Stomach (tissue), 9 donors: ENCODE results near the gene MYL5. TPM values are rescaled to one million over a fixed set of nuclear protein-coding genes. Genes with fewer than 3 reads are reported as not detected.
"Not testable (repeated sequence)": the region's sequence is repeated elsewhere in the genome, so short reads cannot be mapped to it uniquely, and the experiment has no call there.

ENCODE experiments used
- DNase-seq, 2 donors: peaks; one replicate each; pipeline versions ENCODE4 v3.0.0 to v3.0.0-alpha.2; 2013 to 2019
- H3K27ac ChIP-seq, 5 donors: fragments of 200-600 bp in 4 of 5; sonication (generic) in 4 of 5; one replicate each; pipeline ENCODE4 v1.5.1; 2013 to 2019; ENCODE audit warnings: mild to moderate bottlenecking in 1 of 5, moderate library complexity in 1 of 5
- H3K27me3 ChIP-seq, 3 donors: fragments of 200-600 bp; sonication (generic); one replicate each; pipeline ENCODE4 v1.5.1; 2017 to 2019; ENCODE audit warnings: mixed run types in 1 of 3
- H3K36me3 ChIP-seq, 4 donors: fragments of 200-600 bp; sonication (generic); 1 replicate in 3 of 4; 2 replicates in 1 of 4; pipeline ENCODE4 v1.5.1; 2016 to 2019
- H3K4me1 ChIP-seq, 4 donors: fragments of 200-600 bp; sonication (generic); one replicate each; pipeline ENCODE4 v1.5.1; 2016 to 2019
- H3K4me3 ChIP-seq, 4 donors: fragments of 200-600 bp; sonication (generic) in 3 of 4; one replicate each; pipeline ENCODE4 v1.5.1; 2016 to 2019; ENCODE audit warnings: mild to moderate bottlenecking in 1 of 4
- H3K9me3 ChIP-seq, 4 donors: fragments of 200-600 bp; sonication (generic); one replicate each; pipeline ENCODE4 v1.5.1; 2016 to 2019
- CTCF ChIP-seq, 7 experiments: fragments of 450-650 bp in 4 of 7; fragments of 200-600 bp in 3 of 7; sonication (generic) in 3 of 7; IDR thresholded peaks; one replicate each; pipeline ENCODE4 v1.5.1; 2016 to 2019; ENCODE audit warnings: antibody characterized with exemption in 7 of 7, control low read depth in 2 of 7, mild to moderate bottlenecking in 1 of 7
- EP300 ChIP-seq: sonication (generic); formaldehyde crosslinking; IDR thresholded peaks from one replicate; pipeline ENCODE4 v1.6.1; 2017; ENCODE audit warnings: antibody characterized with exemption
- POLR2A ChIP-seq, 4 donors: fragments of 450-650 bp; IDR thresholded peaks; one replicate each; pipeline ENCODE4 v1.6.1; 2016; ENCODE audit warnings: antibody characterized with exemption in 4 of 4, control low read depth in 2 of 4, mild to moderate bottlenecking in 1 of 4, moderate library complexity in 1 of 4
- POLR2AphosphoS5 ChIP-seq, 3 donors: sonication (generic); formaldehyde crosslinking; IDR thresholded peaks; one replicate each; pipeline ENCODE4 v1.6.1; 2016; ENCODE audit warnings: antibody characterized with exemption in 3 of 3
- WGBS, 5 donors: extraction: QIAGEN DNeasy Blood & Tissue Kit in 3 of 5; methylation state at CpG; one replicate each; pipeline versions ENCODE4 v1.1.5 to v1.1.7; 2013 to 2018; 5-methylcytosine and 5-hydroxymethylcytosine counted together
- intact Hi-C: fragments of 100-400 bp; cut with DNase I; formaldehyde crosslinking; loops from one replicate; pipeline ENCODE4 v1.15.1; 2023; ENCODE audit warnings: low total_unique reads
- polyA plus RNA-seq, 3 donors: library from polyadenylated mRNA; stranded (reverse); fragments of 200-250 nt; gene quantifications; one replicate each; pipeline ENCODE4 v1.2.3, GENCODE V29; 2013
- total RNA-seq, 5 donors: library from RNA; depleted of rRNA; stranded (reverse); fragments of >200 nt; gene quantifications; one replicate each; pipeline versions ENCODE4 v1.1.0 to v1.2.3, GENCODE V29; 2014 to 2016
- donor health status: healthy with polysubstance abuse.
- donor health status: Bipolar disorder and iron deficiency.
- donor health status: healthy.

The MYL5 gene
- total and polyA plus RNA-seq, 8 donors, result 7.0 to 148 (median 16.2) TPM

- H3K4me1 ChIP-seq, result no peaks in the 10 kb centered on the region
- H3K4me3 ChIP-seq, result no peak overlapping the region
- H3K36me3 ChIP-seq, result no peaks in the 10 kb centered on the region
- WGBS, 5 donors, result 42 to 53% (median 49%) methylated on average over 6 to 9 of the region's 9 CpGs
- peaks cover 0 to 54% (median 10%) of the 10 kb centered on the region in 3 donors for H3K27me3 ChIP-seq
- DNase-seq, result no peak
- H3K9me3 ChIP-seq, result peaks cover 0 to 15% (median 0%) of the 10 kb centered on the region in 4 donors
- TF ChIP-seq EP300 (no peak), POLR2AphosphoS5 (IDR thresholded peaks at IDR 0.05) (no peak), CTCF (IDR thresholded peaks at IDR 0.05) (no peak), POLR2A (IDR thresholded peaks at IDR 0.05) (no peak)
- intact Hi-C loops, result no loop called here
- no peak overlapping the region for H3K27ac ChIP-seq
Measured at GRCh38 chr4:633406-633805, 40.9 kb upstream of the MYL5 start.

- intact Hi-C loops, result no loop called here
- Histone ChIP-seq H3K4me3 (no peak overlapping the region), H3K36me3 (no peaks in the 10 kb centered on the region), H3K27ac (no peak overlapping the region), H3K4me1 (no peaks in the 10 kb centered on the region), H3K9me3 (peaks cover 0 to 15% (median 0%) of the 10 kb centered on the region in 4 donors), H3K27me3 (peaks cover 0 to 54% (median 3%) of the 10 kb centered on the region in 3 donors)
- 63 to 75% (median 71%) methylated on average over 12 to 15 of the region's 15 CpGs for WGBS, 5 donors
- TF ChIP-seq CTCF (IDR thresholded peaks at IDR 0.05) (no peak), POLR2A (IDR thresholded peaks at IDR 0.05) (no peak), EP300 (no peak), POLR2AphosphoS5 (IDR thresholded peaks at IDR 0.05) (no peak)
- DNase-seq, result no peak
Measured at GRCh38 chr4:633976-634598, 40.3 kb upstream of the MYL5 start.

DNA sequence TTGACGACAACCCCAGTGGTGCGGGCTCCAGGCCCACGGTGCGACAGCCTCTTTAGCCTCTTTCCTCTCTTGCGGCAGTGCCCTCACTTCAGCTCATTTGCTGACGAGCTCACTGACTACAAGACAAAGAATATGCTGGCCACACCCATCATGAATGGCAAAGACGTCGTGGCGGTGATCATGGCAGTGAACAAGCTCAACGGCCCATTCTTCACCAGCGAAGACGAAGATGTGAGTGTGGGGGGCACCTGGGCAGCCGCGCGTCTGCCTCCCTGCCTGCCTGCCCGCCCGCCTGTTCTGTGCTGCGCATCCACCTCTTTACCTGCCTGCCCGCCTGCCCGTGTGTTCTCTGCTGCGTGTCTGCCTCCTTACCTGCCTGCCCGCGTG, 39.8 kb upstream of the MYL5 start:
- intact Hi-C loops, result no loop called here
- no peaks in the 10 kb centered on the region for H3K36me3 ChIP-seq
- peaks cover 0 to 54% (median 0%) of the 10 kb centered on the region in 3 donors for H3K27me3 ChIP-seq
- no peaks in the 10 kb centered on the region for H3K4me1 ChIP-seq
- H3K9me3 ChIP-seq, result peaks cover 0 to 15% (median 0%) of the 10 kb centered on the region in 4 donors
- DNase-seq, result no peak
- 75 to 81% (median 76%) methylated on average over 19 to 23 of the region's 23 CpGs for WGBS, 5 donors
- H3K27ac ChIP-seq, result no peak overlapping the region
- H3K4me3 ChIP-seq, result no peak overlapping the region
- TF ChIP-seq POLR2AphosphoS5 (IDR thresholded peaks at IDR 0.05) (no peak), EP300 (no peak), CTCF (IDR thresholded peaks at IDR 0.05) (no peak)

GRCh38 chr4:635066-635835, 39.1 kb upstream of the MYL5 start:
- WGBS, 5 donors, result 91 to 93% (median 92%) methylated on average over 43 to 46 of the region's 46 CpGs
- H3K36me3 ChIP-seq, DNase-seq, intact Hi-C loops, H3K4me1 ChIP-seq, H3K4me3 ChIP-seq, H3K27ac ChIP-seq: not testable (repeated sequence)
- H3K27me3 ChIP-seq, result peaks cover 0 to 50% (median 0%) of the 10 kb centered on the region in 3 donors
- peaks cover 0 to 15% (median 0%) of the 10 kb centered on the region in 4 donors for H3K9me3 ChIP-seq
